GM19463 (cell line): ENCODE measurements around the gene EGFLAM.
"Not testable (repeated sequence)": the region's sequence is repeated elsewhere in the genome, so short reads cannot be mapped to it uniquely, and the experiment has no call there.

Experiments used
- ATAC-seq: cut with Tn5 transposase; IDR thresholded peaks from one replicate; pipeline ENCODE4 v1.9.1; 2021; ENCODE audit warnings: mild to moderate bottlenecking, moderate library complexity; ENCODE audit not compliant: unreplicated experiment

The EGFLAM gene

DNA sequence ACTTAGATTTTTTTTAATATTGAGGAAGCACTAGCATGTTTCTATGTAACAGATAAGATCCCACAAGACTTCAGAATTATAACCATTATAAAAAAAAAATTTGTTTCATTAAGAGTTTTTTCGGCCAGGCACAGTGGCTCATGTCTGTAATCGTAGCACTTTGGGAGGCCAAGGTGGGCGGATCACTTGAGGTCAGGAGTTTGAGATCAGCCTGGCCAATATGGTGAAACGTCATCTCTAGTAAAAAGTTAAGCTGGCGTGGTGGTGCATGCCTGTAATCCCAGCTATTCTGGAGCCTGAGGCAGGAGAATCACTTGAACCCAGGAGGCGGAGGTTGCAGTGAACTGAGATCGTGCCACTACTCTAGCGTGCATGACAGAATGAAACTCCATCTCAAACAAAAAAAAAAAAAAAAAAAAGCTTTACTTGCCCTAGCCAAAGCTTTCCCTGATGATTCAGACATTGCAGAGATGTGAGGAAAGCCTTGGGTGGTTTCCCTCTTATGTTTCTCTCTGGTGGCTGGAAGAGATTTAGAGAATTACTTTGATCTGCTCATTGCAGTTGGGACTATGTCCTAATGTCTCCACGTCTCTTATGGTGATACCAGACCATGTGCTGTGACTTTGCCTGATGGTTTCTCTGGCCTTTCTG is 65.4 kb downstream of the EGFLAM start:
- no peak for ATAC-seq

DNA sequence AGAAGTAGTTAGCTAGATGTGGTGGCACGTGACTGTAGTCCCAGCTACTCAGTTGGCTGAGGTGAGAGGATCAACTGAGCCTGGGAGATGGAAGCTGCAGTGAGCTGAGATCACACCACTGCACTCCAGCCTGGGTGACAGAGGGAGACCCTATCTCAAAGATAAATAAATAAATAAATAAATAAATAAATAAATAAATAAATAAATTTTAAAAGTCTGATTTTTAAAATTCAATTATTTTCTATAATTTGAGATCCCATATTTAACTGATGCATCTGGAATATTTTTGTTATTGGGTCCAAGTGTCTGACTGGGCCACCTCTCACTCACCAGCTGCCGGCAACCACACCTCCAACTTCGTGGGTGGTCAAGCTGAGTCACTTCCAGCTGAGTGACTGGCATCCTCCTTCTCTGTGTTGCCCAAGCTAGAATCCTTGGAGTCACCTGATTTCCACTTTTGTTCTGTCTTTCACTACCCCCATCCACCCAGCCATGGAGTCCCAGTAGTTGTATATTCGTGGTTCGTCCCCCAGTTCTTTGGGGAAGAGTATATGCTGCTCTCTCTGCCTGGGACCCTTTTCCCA is 70.9 kb downstream of the EGFLAM start:
- ATAC-seq, result no peak

DNA sequence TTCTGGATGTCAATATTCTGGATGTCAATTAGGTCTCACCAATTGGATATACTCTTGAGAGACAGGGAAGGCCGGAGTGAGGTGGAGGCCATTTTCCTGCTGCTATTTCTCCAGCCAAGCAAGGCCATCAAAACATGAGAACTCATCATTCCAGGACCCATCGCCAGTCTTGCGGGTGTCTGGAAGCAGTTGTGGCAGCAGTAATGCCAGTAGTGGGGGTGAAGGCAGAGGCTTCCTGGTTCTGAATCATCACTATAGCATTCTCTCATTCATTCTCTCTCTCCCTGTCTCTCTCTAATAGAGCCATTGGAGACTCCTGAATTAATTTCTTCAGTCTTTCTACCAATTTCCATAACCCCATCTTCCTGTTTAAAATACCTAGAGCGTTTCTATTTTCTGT is 71.8 kb downstream of the EGFLAM start:
- ATAC-seq, result no peak

DNA sequence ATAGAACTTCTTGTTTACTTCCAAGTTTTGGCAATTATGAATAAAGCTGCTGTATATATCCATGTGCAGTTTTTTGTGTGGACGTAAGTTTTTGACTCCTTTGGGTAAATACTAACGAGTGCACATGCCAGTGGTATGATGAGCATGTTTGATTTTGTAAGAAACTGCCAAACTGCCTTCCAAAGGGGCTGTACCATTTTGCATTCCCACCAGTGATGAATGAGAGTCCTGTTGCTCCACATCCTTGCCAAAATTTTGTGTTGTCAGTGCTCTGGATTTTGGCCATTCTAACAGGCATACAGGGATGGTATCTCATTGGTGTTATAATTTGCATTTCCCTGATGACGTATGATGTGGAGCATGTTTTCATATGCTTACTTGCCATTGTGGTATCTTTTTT is 73.5 kb downstream of the EGFLAM start:
- no peak for ATAC-seq

DNA sequence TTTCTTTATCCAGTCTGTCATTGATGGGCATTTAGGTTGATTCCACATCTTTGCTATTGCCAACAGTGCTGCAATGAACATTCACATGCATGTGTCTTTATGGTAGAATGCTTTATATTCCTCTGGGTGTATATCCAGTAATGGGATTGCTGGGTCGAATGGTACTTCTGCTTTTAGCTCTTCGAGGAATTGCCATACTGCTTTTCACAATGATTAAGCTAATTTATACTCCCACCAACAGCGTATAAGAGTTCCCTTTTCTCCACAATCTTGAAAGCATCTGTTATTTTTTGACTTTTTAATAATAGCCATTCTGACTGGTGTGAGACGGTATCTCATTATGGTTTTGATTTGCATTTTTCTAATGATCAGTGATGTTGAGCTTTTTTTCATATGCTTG is 74.8 kb downstream of the EGFLAM start:
- not testable (repeated sequence) for ATAC-seq

- no peak for ATAC-seq
These were observed 80.1 kb downstream of the EGFLAM start for GRCh38 chr5:38338455-38338854.

DNA sequence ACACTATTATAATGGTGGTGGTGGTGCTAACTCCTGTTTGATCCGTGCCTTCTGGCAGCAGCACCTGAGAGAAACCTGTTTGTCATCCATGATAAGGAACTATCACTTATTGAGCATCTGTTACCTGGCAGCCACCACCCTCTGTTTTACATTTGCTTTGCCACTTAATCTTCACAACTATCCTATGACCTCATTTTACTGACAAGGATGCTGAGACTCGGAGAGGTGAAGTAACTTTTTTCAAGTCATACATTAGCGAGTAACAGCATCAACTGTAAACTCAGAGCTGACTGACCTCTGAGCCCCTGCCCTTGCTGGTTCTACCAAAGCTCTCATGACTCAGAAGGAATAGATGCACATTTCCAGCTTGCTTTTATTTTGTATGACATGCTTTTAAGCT is 81.1 kb downstream of the EGFLAM start:
- ATAC-seq, result no peak

- no peak for ATAC-seq
These were observed 82.7 kb downstream of the EGFLAM start for GRCh38 chr5:38341056-38341455.

- ATAC-seq, result no peak
These were observed 83.3 kb downstream of the EGFLAM start for GRCh38 chr5:38341641-38342040.

GRCh38 chr5:38342261-38342660 is 83.9 kb downstream of the EGFLAM start:
- ATAC-seq, result no peak

DNA sequence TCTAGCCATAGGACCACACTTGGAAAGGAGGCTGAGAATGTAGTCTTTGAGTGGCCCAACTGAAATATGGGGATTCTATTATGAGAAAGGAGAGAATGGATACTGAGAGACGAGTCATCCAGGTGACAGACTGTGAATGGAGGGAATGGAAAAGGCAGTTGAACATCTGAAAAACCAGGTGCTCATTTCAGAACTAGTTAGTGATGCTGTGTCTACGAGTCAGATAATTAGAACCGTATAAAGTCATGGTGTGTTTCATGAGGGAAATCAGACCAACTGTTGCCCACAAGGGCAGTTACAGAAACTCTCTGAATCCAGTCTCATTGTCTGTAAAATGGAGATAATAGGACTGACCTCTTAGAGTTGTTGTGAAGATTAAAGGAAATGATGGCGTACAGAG is 86.5 kb downstream of the EGFLAM start:
- ATAC-seq, result no peak

- no peak for ATAC-seq
These were observed 88.2 kb downstream of the EGFLAM start for GRCh38 chr5:38346593-38346992.

DNA sequence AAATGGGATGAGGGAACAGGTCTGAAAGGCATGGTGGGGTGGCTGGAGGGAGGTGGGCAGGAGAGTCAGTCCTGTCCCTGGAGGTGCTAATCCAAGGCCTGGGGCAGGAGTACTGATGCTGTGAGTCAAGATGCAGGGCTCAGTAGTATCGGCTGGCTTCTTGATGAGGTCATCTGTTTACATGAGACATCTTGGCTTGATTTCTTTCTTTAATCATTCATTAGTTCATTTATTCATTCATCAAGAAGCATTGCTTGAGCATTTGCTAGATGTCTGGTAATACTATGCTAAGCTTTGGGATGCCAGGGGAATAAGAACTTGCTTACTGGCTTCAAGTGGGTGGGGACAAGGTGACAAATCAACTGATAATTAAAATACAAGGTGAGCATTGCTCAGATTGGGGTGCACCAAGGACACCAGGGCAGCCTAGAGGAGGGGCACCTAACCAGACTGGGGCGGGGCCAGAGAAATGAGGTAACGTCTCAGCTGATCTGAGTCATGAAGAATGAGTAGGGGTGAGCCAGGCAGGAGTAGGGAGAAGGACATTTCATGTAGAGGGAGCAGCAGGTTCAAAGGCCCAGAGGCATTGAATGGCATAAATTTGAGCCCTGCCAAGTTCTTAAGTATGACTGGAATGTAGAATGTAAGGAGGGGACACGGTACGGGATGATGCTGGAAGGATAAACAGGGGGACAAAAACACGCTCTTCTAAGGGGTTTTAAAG is 88.8 kb downstream of the EGFLAM start:
- ATAC-seq, result no peak

DNA sequence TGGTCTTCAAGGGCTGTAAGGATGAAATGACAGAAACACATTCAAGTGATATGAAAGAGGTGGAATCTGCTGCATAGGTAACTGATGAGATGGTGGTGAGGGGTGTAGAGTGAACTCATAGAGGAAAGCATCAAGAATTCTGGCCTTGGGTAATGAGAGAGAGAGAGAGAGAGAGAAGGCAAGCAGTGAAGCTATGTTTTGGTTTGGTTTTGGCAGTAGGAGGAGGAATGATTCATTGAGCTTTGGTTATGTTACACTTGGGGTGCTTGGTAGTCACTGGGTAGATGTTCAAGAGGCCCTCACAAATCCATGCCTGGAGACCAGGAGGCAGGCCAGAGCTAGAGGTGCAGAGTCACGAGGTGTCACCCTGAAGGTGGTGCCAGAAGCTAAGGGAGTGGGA is 89.5 kb downstream of the EGFLAM start:
- no peak for ATAC-seq

GRCh38 chr5:38360323-38361061 is 102.1 kb downstream of the EGFLAM start:
- no peak for ATAC-seq

GRCh38 chr5:38362713-38363112 is 104.4 kb downstream of the EGFLAM start:
- ATAC-seq, result no peak

GRCh38 chr5:38364825-38365224 is 106.5 kb downstream of the EGFLAM start:
- ATAC-seq, result no peak

GRCh38 chr5:38367410-38367809 is 109.1 kb downstream of the EGFLAM start:
- no peak for ATAC-seq

- ATAC-seq, result no peak
These were observed 109.6 kb downstream of the EGFLAM start for GRCh38 chr5:38367966-38368365.

- no peak for ATAC-seq
These were observed 111.3 kb downstream of the EGFLAM start for GRCh38 chr5:38369692-38370091.

GRCh38 chr5:38370358-38371100 is 112.2 kb downstream of the EGFLAM start:
- no peak for ATAC-seq
